Body of pancreas (tissue), 4 donors: ENCODE data around the gene TMEM121. TPM values are rescaled to one million over a fixed set of nuclear protein-coding genes. Genes with fewer than 3 reads are reported as not detected.

Source experiments
- ATAC-seq: fragments of 150-250 bp; one replicate; pipeline ENCODE4 v1.9.1; 2016
- DNase-seq, 4 donors: peaks; one replicate each; pipeline ENCODE4 v3.0.0-alpha.2; 2019
- H3K27ac ChIP-seq, 4 donors: fragments of 200-600 bp; sonication (generic); 1 replicate in 3 of 4; 2 replicates in 1 of 4; pipeline versions ENCODE4 v1.5.1 to v1.6.1; 2016 to 2019; ENCODE audit warnings: mild to moderate bottlenecking in 1 of 4, mixed read lengths in 1 of 4, moderate library complexity in 1 of 4
- H3K27me3 ChIP-seq, 2 donors: fragments of 200-600 bp; sonication (generic); one replicate each; pipeline ENCODE4 v1.6.0; 2016; ENCODE audit warnings: mild to moderate bottlenecking in 1 of 2
- H3K36me3 ChIP-seq, 2 donors: fragments of 200-600 bp; sonication (generic); replicated peaks in 1 of 2; 2 replicates each; pipeline ENCODE4 v1.5.1; 2016; ENCODE audit warnings: low read depth in 2 of 2; ENCODE audit not compliant: insufficient read depth in 1 of 2
- H3K4me1 ChIP-seq: fragments of 200-600 bp; sonication (generic); one replicate; pipeline ENCODE4 v1.6.0; 2016
- H3K4me3 ChIP-seq, 2 donors: fragments of 200-600 bp; sonication (generic); 1 replicate in 1 of 2; 2 replicates in 1 of 2; pipeline ENCODE4 v1.5.1; 2016 to 2019
- H3K9me3 ChIP-seq, 3 donors: fragments of 200-600 bp; sonication (generic); 1 replicate in 2 of 3; 2 replicates in 1 of 3; pipeline ENCODE4 v1.5.1; 2016
- CTCF ChIP-seq, 7 experiments: fragments of 450-650 bp in 4 of 7; fragments of 200-600 bp in 3 of 7; sonication (generic) in 3 of 7; IDR thresholded peaks; one replicate each; pipeline ENCODE4 v1.5.1; 2016 to 2019; ENCODE audit warnings: antibody characterized with exemption in 7 of 7
- POLR2A ChIP-seq, 3 donors: fragments of 450-650 bp; IDR thresholded peaks; one replicate each; pipeline ENCODE4 v1.6.1; 2016; ENCODE audit warnings: antibody characterized with exemption in 3 of 3, mild to moderate bottlenecking in 2 of 3
- WGBS, 2 donors: methylation state at CpG; one replicate each; pipeline ENCODE4 v1.1.5; 2017; 5-methylcytosine and 5-hydroxymethylcytosine counted together
- intact Hi-C: fragments of 100-400 bp; cut with DNase I; formaldehyde crosslinking; loops from one replicate; pipeline ENCODE4 v1.15.1; 2023
- total RNA-seq, 2 donors: library from RNA; depleted of rRNA; stranded (reverse); fragments of >200 nt; gene quantifications; one replicate each; pipeline ENCODE4 v1.1.0, GENCODE V29; 2016

The TMEM121 gene
- total RNA-seq, 2 donors from 2014 or later: 4.2 to 13.8 TPM

DNA sequence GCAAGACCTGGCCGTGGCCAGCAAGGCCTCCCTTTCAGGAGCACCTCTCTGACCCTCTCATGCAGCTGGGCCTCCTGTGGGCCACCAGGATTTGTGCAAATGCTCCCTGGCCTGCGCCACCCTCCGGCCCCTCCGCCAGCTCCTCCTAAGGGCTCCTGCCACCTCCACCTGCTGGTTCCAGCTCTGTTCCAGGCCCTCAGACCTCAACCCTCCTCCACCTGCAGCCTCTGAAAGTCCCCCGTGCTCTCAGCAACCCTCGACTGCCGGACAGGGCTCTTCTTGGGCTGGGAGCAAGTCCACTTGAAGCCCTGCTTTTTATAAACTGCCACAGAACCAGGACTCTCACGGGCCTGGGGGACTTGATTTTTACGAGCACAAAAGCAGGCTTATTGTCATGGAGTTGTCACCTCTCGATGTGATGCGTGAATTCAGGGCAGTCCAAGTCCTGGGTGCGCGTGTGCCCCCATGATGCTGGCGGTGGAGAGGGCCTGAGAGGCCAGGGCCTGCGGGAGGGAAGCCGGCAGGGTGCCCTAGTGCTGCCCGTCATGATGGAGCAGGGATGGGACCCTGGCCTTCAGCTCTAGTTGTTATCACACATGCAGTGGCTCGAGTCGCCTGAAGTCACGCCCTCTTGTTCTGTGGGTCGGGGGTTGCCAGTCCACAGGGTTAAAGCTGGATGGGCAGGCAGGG is 26.2 kb upstream of the TMEM121 start:
- no peak for DNase-seq
- H3K36me3 ChIP-seq: no peaks in the 10 kb centered on the region
- no peaks in the 10 kb centered on the region for H3K27me3 ChIP-seq
- H3K27ac ChIP-seq: no peak overlapping the region
- no peaks in the 10 kb centered on the region for H3K9me3 ChIP-seq
- TF ChIP-seq CTCF (IDR thresholded peaks at IDR 0.05): no peak
- TF ChIP-seq POLR2A (IDR thresholded peaks at IDR 0.05): no peak
- WGBS, 2 donors: 81 to 89% methylated on average over 10 to 21 of the region's 21 CpGs
- no peak for ATAC-seq
- H3K4me3 ChIP-seq: no peak overlapping the region
- H3K4me1 ChIP-seq: no peaks in the 10 kb centered on the region
- intact Hi-C loops: no loop called here

- TF ChIP-seq POLR2A (IDR thresholded peaks at IDR 0.05) (no peak), CTCF (IDR thresholded peaks at IDR 0.05) (no peak)
- Histone ChIP-seq H3K9me3 (no peaks in the 10 kb centered on the region), H3K27ac (no peak overlapping the region), H3K27me3 (no peaks in the 10 kb centered on the region), H3K36me3 (no peaks in the 10 kb centered on the region), H3K4me3 (no peak overlapping the region), H3K4me1 (no peaks in the 10 kb centered on the region)
- WGBS, 2 donors: 67 to 85% methylated on average over 4 to 10 of the region's 10 CpGs
- intact Hi-C loops: no loop called here
- DNase-seq (no peak), ATAC-seq (no peak)
Observed at GRCh38 chr14:105500726-105501101, 25.7 kb upstream of the TMEM121 start.

DNA sequence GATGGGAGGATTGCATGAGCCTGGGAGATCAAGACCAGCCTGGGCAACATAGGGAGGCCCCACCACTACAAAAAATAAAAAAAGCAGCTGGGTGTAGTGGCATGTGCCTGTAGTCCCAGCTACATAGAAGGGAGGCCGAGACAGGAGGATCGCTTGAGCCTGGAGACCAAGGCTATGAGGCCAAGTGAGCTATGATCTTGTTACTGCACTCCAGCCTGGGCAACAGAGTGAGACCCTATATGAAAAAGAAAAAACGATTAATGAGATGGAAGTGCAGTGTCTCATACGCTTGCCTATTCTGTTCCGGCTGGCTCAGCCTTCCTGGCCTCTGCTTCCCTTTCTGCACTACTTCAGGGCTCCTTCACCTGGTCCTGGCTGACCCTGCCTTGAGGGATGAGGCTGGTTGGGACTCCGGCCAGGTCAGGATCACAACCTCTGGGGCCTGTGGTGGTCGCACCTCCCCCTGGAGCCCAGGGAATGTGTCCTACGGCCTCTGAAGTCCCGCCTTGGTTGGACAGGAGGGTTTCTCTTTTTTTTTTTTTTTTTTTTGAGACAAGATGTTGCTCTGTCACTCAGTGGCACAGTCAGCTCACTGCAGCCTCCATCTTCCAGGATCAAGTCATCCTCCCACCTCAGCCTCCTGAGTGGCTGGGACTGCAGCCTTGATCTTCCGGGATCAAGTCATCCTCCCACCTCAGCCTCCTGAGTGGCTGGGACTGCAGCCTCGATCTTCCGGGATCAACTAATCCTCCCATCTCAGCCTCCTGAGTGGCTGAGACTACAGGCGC is 24.7 kb upstream of the TMEM121 start:
- intact Hi-C loops: no loop called here

GRCh38 chr14:105502446-105503295 is 23.7 kb upstream of the TMEM121 start:
- H3K4me1 ChIP-seq: no peaks in the 10 kb centered on the region
- no peak overlapping the region for H3K4me3 ChIP-seq
- H3K27me3 ChIP-seq: no peaks in the 10 kb centered on the region
- TF ChIP-seq POLR2A (IDR thresholded peaks at IDR 0.05) (no peak), CTCF (IDR thresholded peaks at IDR 0.05) (no peak)
- WGBS, 2 donors: 75 to 80% methylated on average over 6 to 18 of the region's 18 CpGs
- ATAC-seq: no peak
- intact Hi-C loops: no loop called here
- H3K9me3 ChIP-seq: no peaks in the 10 kb centered on the region
- no peak for DNase-seq
- H3K36me3 ChIP-seq: no peaks in the 10 kb centered on the region
- no peak overlapping the region for H3K27ac ChIP-seq

More for the DNA sequence above, 24.7 kb upstream of the TMEM121 start:
- ATAC-seq: no peak
- Histone ChIP-seq H3K9me3 (no peaks in the 10 kb centered on the region), H3K4me1 (no peaks in the 10 kb centered on the region), H3K27me3 (no peaks in the 10 kb centered on the region), H3K4me3 (no peak overlapping the region), H3K27ac (no peak overlapping the region), H3K36me3 (no peaks in the 10 kb centered on the region)
- DNase-seq: no peak
- no peak for TF ChIP-seq CTCF (IDR thresholded peaks at IDR 0.05)
- TF ChIP-seq POLR2A (IDR thresholded peaks at IDR 0.05): no peak
- WGBS, 2 donors: 75 to 83% methylated on average over 13 of the region's 13 CpGs
